HL-60 (cell line): ENCODE results near the gene CRX.

Source experiments
- DNase-seq, 2 experiments: peaks; one replicate each; pipeline ENCODE4 v3.0.0-alpha.2; 2010 to 2020; ENCODE audit warnings: low read depth in 1 of 2, low spot score in 1 of 2
- H3K27ac ChIP-seq: fragments of 250-450 bp; sonication (Bioruptor Pico); replicated peaks from 2 replicates; pipeline ENCODE4 v1.5.1; 2020; ENCODE audit warnings: mild to moderate bottlenecking, moderate library complexity
- H3K27me3 ChIP-seq: fragments of 250-450 bp; sonication (Bioruptor Pico); 2 replicates; pipeline ENCODE4 v1.5.1; 2021; ENCODE audit warnings: mild to moderate bottlenecking, moderate library complexity; ENCODE audit not compliant: insufficient read depth, poor library complexity, severe bottlenecking
- H3K4me3 ChIP-seq: replicated peaks from 2 replicates; pipeline ENCODE4 v1.5.1; 2011; ENCODE audit warnings: mild to moderate bottlenecking, control low read depth, low read length; ENCODE audit not compliant: insufficient read depth
- CTCF ChIP-seq: IDR thresholded peaks from one replicate; pipeline ENCODE4 v1.5.1; 2011; ENCODE audit warnings: low read length, control low read depth, inconsistent platforms; ENCODE audit not compliant: insufficient read depth
- GABPA ChIP-seq: IDR thresholded peaks from 2 replicates; pipeline ENCODE4 v1.6.1; 2012; ENCODE audit warnings: low read depth
- POLR2AphosphoS5 ChIP-seq: IDR thresholded peaks from 2 replicates; pipeline ENCODE4 v1.6.1; 2012; ENCODE audit warnings: low read depth
- SPI1 ChIP-seq: IDR thresholded peaks from 2 replicates; pipeline ENCODE4 v1.6.1; 2012; ENCODE audit warnings: low read depth, mild to moderate bottlenecking, borderline replicate concordance
- TF ChIP-seq, protein P1 (sequence below): IDR thresholded peaks from 2 replicates; pipeline ENCODE4 v1.6.1; 2012; ENCODE audit warnings: low read depth; ENCODE audit not compliant: insufficient replicate concordance

Gene CRX

GRCh38 chr19:47836038-47836437 is 14.3 kb downstream of the CRX start:
- no peak for TF ChIP-seq CTCF
- TF ChIP-seq, protein P1, sequence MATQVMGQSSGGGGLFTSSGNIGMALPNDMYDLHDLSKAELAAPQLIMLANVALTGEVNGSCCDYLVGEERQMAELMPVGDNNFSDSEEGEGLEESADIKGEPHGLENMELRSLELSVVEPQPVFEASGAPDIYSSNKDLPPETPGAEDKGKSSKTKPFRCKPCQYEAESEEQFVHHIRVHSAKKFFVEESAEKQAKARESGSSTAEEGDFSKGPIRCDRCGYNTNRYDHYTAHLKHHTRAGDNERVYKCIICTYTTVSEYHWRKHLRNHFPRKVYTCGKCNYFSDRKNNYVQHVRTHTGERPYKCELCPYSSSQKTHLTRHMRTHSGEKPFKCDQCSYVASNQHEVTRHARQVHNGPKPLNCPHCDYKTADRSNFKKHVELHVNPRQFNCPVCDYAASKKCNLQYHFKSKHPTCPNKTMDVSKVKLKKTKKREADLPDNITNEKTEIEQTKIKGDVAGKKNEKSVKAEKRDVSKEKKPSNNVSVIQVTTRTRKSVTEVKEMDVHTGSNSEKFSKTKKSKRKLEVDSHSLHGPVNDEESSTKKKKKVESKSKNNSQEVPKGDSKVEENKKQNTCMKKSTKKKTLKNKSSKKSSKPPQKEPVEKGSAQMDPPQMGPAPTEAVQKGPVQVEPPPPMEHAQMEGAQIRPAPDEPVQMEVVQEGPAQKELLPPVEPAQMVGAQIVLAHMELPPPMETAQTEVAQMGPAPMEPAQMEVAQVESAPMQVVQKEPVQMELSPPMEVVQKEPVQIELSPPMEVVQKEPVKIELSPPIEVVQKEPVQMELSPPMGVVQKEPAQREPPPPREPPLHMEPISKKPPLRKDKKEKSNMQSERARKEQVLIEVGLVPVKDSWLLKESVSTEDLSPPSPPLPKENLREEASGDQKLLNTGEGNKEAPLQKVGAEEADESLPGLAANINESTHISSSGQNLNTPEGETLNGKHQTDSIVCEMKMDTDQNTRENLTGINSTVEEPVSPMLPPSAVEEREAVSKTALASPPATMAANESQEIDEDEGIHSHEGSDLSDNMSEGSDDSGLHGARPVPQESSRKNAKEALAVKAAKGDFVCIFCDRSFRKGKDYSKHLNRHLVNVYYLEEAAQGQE, result no peak
- TF ChIP-seq GABPA, result no peak
- no peak for TF ChIP-seq SPI1
- no peak for TF ChIP-seq POLR2AphosphoS5
- Histone ChIP-seq H3K27me3 (no peaks in the 10 kb centered on the region), H3K4me3 (no peak overlapping the region), H3K27ac (no peak overlapping the region)
- DNase-seq, result no peak

DNA sequence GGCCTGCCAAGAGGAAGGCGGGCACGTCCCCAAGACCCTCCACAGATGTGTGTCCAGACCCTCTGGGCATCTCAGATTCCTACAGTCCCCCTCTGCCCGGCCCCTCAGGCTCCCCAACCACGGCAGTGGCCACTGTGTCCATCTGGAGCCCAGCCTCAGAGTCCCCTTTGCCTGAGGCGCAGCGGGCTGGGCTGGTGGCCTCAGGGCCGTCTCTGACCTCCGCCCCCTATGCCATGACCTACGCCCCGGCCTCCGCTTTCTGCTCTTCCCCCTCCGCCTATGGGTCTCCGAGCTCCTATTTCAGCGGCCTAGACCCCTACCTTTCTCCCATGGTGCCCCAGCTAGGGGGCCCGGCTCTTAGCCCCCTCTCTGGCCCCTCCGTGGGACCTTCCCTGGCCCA is 17.7 kb downstream of the CRX start:
- Histone ChIP-seq H3K4me3 (no peak overlapping the region), H3K27ac (no peak overlapping the region), H3K27me3 (no peaks in the 10 kb centered on the region)
- DNase-seq, result no peak
- TF ChIP-seq POLR2AphosphoS5, result no peak
- no peak for TF ChIP-seq SPI1
- TF ChIP-seq CTCF, result no peak
- TF ChIP-seq GABPA, result no peak
- TF ChIP-seq, protein P1, result no peak

- TF ChIP-seq, protein P1, result no peak
- no peak for TF ChIP-seq CTCF
- TF ChIP-seq SPI1, result no peak
- TF ChIP-seq GABPA, result no peak
- no peak for TF ChIP-seq POLR2AphosphoS5
- no peak for DNase-seq
- H3K27ac ChIP-seq, result no peak overlapping the region
- no peak overlapping the region for H3K4me3 ChIP-seq
- H3K27me3 ChIP-seq, result no peaks in the 10 kb centered on the region
These were observed 18.2 kb downstream of the CRX start for GRCh38 chr19:47839913-47840312.
